Endodermal cell (in vitro differentiated cells): ENCODE measurements around the gene COPZ1. TPM values are rescaled to one million over a fixed set of nuclear protein-coding genes. Genes with fewer than 3 reads are reported as not detected.

ENCODE experiments used
- DNase-seq: peaks from one replicate; pipeline ENCODE4 v3.0.0-alpha.2; 2017
- H3K27ac ChIP-seq: 2 replicates; pipeline ENCODE4 v1.5.1; 2013; ENCODE audit warnings: mild to moderate bottlenecking, low read depth, low read length, moderate library complexity
- H3K27me3 ChIP-seq: 2 replicates; pipeline ENCODE4 v1.6.1; 2013; ENCODE audit warnings: mild to moderate bottlenecking, low read length, moderate library complexity; ENCODE audit not compliant: insufficient read depth, control insufficient read depth, poor library complexity, severe bottlenecking
- H3K36me3 ChIP-seq: 2 replicates; pipeline ENCODE4 v1.7.0; 2013; ENCODE audit warnings: mild to moderate bottlenecking, low read length, moderate library complexity; ENCODE audit not compliant: control insufficient read depth, insufficient read depth
- H3K4me1 ChIP-seq: one replicate; pipeline ENCODE4 v1.7.0; 2013; ENCODE audit warnings: low read length; ENCODE audit not compliant: control insufficient read depth, insufficient read depth
- H3K4me3 ChIP-seq: 2 replicates; pipeline ENCODE4 v1.5.1; 2013; ENCODE audit warnings: mild to moderate bottlenecking, low read length, moderate library complexity
- H3K9ac ChIP-seq: 2 replicates; pipeline ENCODE4 v1.6.1; 2013; ENCODE audit warnings: mild to moderate bottlenecking, low read length, moderate library complexity; ENCODE audit not compliant: poor library complexity, severe bottlenecking; ENCODE audit errors: extremely low read depth
- H3K9me3 ChIP-seq: 2 replicates; pipeline ENCODE4 v1.6.1; 2013; ENCODE audit warnings: mild to moderate bottlenecking, low read length, moderate library complexity; ENCODE audit not compliant: control insufficient read depth
- H3K27ac Mint-ChIP-seq: 2 replicates; pipeline ENCODE4 v1.8.0; 2020; ENCODE audit warnings: mixed read lengths
- H3K27me3 Mint-ChIP-seq: 2 replicates; pipeline ENCODE4 v1.8.0; 2021; ENCODE audit warnings: mild to moderate bottlenecking, mixed read lengths; ENCODE audit not compliant: insufficient read depth
- H3K36me3 Mint-ChIP-seq: 2 replicates; pipeline ENCODE4 v1.8.0; 2020; ENCODE audit warnings: low read depth, mixed read lengths
- H3K4me1 Mint-ChIP-seq: 2 replicates; pipeline ENCODE4 v1.8.0; 2020; ENCODE audit warnings: mixed read lengths
- H3K4me3 Mint-ChIP-seq: 2 replicates; pipeline ENCODE4 v1.8.0; 2020; ENCODE audit warnings: mild to moderate bottlenecking, moderate library complexity, mixed read lengths
- H3K9me3 Mint-ChIP-seq: 2 replicates; pipeline ENCODE4 v1.8.0; 2020; ENCODE audit warnings: mild to moderate bottlenecking, mixed read lengths
- WGBS, 2 experiments: methylation state at CpG; one replicate each; pipeline versions ENCODE4 v1.1.5 to v1.1.7; 2013; ENCODE audit warnings: missing lambda C conversion rate in 2 of 2, mixed read lengths in 1 of 2; ENCODE audit not compliant: insufficient coverage in 1 of 2, insufficient read length in 1 of 2; 5-methylcytosine and 5-hydroxymethylcytosine counted together
- total RNA-seq, 2 donors: library from RNA; stranded (reverse); fragmentation: NEBNext Ultra II Directional in 1 of 2; extraction: Animal tissue kit (Norgen Biotek cat#: 25700) in 1 of 2; gene quantifications; 2 replicates in 1 of 2; 3 replicates in 1 of 2; pipeline ENCODE4 v1.2.1, GENCODE V29; 2021
- TF ChIP-seq, protein P1 (sequence below): fragments of 200-600 bp; sonication (generic); conservative IDR thresholded peaks from 2 replicates; pipeline ENCODE4 v1.5.0; 2021; ENCODE audit warnings: antibody characterized with exemption, mild to moderate bottlenecking

Gene COPZ1
- total RNA-seq, 2 donors from 2014 or later = 153 to 183 TPM

- no peak overlapping the region for H3K27ac ChIP-seq
- no peak overlapping the region for H3K4me3 ChIP-seq
- H3K27me3 ChIP-seq = no peaks in the 10 kb centered on the region
- Mint-ChIP-seq H3K4me1 (peaks cover 15% of the 10 kb centered on the region), H3K4me3 (no peak overlapping the region), H3K36me3 (peaks cover 15% of the 10 kb centered on the region), H3K27me3 (no peaks in the 10 kb centered on the region), H3K27ac (peak overlapping the region; percentile 35), H3K9me3 (no peaks in the 10 kb centered on the region)
- peaks cover 13% of the 10 kb centered on the region for H3K36me3 ChIP-seq
- peaks cover 5% of the 10 kb centered on the region for H3K4me1 ChIP-seq
- H3K9ac ChIP-seq = no peak overlapping the region
- H3K9me3 ChIP-seq = no peaks in the 10 kb centered on the region
- WGBS, 2 experiments = 90% methylated on average over 5 of the region's 5 CpGs; no CpG with 5 or more reads in 1 of the 2 experiments
- TF ChIP-seq, protein P1, sequence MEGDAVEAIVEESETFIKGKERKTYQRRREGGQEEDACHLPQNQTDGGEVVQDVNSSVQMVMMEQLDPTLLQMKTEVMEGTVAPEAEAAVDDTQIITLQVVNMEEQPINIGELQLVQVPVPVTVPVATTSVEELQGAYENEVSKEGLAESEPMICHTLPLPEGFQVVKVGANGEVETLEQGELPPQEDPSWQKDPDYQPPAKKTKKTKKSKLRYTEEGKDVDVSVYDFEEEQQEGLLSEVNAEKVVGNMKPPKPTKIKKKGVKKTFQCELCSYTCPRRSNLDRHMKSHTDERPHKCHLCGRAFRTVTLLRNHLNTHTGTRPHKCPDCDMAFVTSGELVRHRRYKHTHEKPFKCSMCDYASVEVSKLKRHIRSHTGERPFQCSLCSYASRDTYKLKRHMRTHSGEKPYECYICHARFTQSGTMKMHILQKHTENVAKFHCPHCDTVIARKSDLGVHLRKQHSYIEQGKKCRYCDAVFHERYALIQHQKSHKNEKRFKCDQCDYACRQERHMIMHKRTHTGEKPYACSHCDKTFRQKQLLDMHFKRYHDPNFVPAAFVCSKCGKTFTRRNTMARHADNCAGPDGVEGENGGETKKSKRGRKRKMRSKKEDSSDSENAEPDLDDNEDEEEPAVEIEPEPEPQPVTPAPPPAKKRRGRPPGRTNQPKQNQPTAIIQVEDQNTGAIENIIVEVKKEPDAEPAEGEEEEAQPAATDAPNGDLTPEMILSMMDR = no peak
- DNase-seq = peak; percentile 60
These were observed 4.8 kb downstream of the COPZ1 start for GRCh38 chr12:54329759-54330158.

DNA sequence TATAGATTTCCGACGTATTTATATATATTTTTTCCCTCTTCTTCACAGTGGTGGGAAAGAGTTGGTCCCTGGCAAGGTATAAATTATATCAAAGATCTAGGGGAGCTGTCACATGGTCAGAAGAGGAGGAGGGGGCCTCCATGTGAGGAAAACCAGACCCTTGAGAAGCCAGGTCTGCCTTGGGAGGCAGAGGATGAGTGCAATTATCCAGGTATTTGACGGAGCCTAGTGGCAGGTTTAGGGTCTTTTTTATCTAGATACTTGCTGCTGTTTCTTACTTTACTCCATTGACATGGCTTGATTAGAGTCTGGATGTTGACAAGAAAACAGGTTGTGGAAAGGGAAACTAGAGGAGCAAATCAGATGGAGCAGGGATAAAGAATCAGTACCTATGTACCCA is 5.5 kb downstream of the COPZ1 start:
- Histone ChIP-seq H3K4me1 (peaks cover 5% of the 10 kb centered on the region), H3K9me3 (no peaks in the 10 kb centered on the region), H3K27ac (no peak overlapping the region), H3K27me3 (no peaks in the 10 kb centered on the region), H3K9ac (no peak overlapping the region), H3K36me3 (peaks cover 13% of the 10 kb centered on the region), H3K4me3 (no peak overlapping the region)
- 93 to 100% methylated on average over 1 of the region's 3 CpGs for WGBS, 2 experiments
- H3K4me3 Mint-ChIP-seq = no peak overlapping the region
- no peak for DNase-seq
- TF ChIP-seq, protein P1 = no peak
- no peaks in the 10 kb centered on the region for H3K9me3 Mint-ChIP-seq
- peaks cover 15% of the 10 kb centered on the region for H3K4me1 Mint-ChIP-seq
- H3K27ac Mint-ChIP-seq = peak overlapping the region; percentile 64
- H3K36me3 Mint-ChIP-seq = peaks cover 15% of the 10 kb centered on the region
- no peaks in the 10 kb centered on the region for H3K27me3 Mint-ChIP-seq

GRCh38 chr12:54331461-54331860 is 6.5 kb downstream of the COPZ1 start:
- H3K9me3 ChIP-seq = no peaks in the 10 kb centered on the region
- peaks cover 13% of the 10 kb centered on the region for H3K36me3 ChIP-seq
- no peak overlapping the region for H3K4me3 ChIP-seq
- DNase-seq = no peak
- 96 to 100% methylated on average over 2 to 5 of the region's 5 CpGs for WGBS, 2 experiments
- H3K36me3 Mint-ChIP-seq = peaks cover 15% of the 10 kb centered on the region
- H3K4me1 Mint-ChIP-seq = peaks cover 15% of the 10 kb centered on the region
- H3K27ac Mint-ChIP-seq = peak overlapping the region; percentile 61
- no peak overlapping the region for H3K27ac ChIP-seq
- H3K4me1 ChIP-seq = peaks cover 5% of the 10 kb centered on the region
- no peak overlapping the region for H3K4me3 Mint-ChIP-seq
- H3K9me3 Mint-ChIP-seq = no peaks in the 10 kb centered on the region
- no peaks in the 10 kb centered on the region for H3K27me3 ChIP-seq
- TF ChIP-seq, protein P1 = no peak
- no peaks in the 10 kb centered on the region for H3K27me3 Mint-ChIP-seq
- no peak overlapping the region for H3K9ac ChIP-seq
